HK-2 (cell line): ENCODE measurements around the gene NDUFB10.

Source experiments
- DNase-seq: peaks from one replicate; pipeline ENCODE4 v3.0.0-alpha.2; 2018; ENCODE audit not compliant: unreplicated experiment

NDUFB10 gene

GRCh38 chr16:2002406-2003230 is 43.3 kb downstream of the NDUFB10 start:
- no peak for DNase-seq

GRCh38 chr16:2003231-2003826 is 44.0 kb downstream of the NDUFB10 start:
- DNase-seq, result no peak

GRCh38 chr16:2003827-2004641 is 44.7 kb downstream of the NDUFB10 start:
- peak; percentile 61 for DNase-seq

GRCh38 chr16:2004795-2005517 is 45.6 kb downstream of the NDUFB10 start:
- DNase-seq, result no peak

- no peak for DNase-seq
Measured at GRCh38 chr16:2005646-2006045, 46.3 kb downstream of the NDUFB10 start.

GRCh38 chr16:2006317-2006716 is 47.0 kb downstream of the NDUFB10 start:
- no peak for DNase-seq

- no peak for DNase-seq
Measured at GRCh38 chr16:2007081-2007836, 47.9 kb downstream of the NDUFB10 start.

- no peak for DNase-seq
Measured at GRCh38 chr16:2008009-2008526, 48.7 kb downstream of the NDUFB10 start.

GRCh38 chr16:2008631-2009163 is 49.4 kb downstream of the NDUFB10 start:
- DNase-seq, result peak; percentile 28

GRCh38 chr16:2009164-2009711 is 49.9 kb downstream of the NDUFB10 start:
- no peak for DNase-seq

- DNase-seq, result peak; percentile 70
Measured at GRCh38 chr16:2009791-2010510, 50.6 kb downstream of the NDUFB10 start, which contains the start of gene ZNF598. ZNF598 (minus strand) TSS chr16:2009821.
